Cardiac septum (tissue), 1 donor: ENCODE data around the gene TMEM59L. TPM values are rescaled to one million over a fixed set of nuclear protein-coding genes. Genes with fewer than 3 reads are reported as not detected.

Experiments
- DNase-seq: peaks from one replicate; pipeline ENCODE4 v3.0.0-alpha.2; 2020; ENCODE audit warnings: low spot score
- intact Hi-C: fragments of 100-400 bp; cut with DNase I; formaldehyde crosslinking; loops from one replicate; pipeline ENCODE4 v1.14.0; 2022
- long read RNA-seq: library from polyadenylated mRNA; unstranded; transcript quantifications from one replicate; pipeline ENCODE4 v2.0.0, GENCODE V29; 2021
- total RNA-seq: library from RNA; stranded (reverse); fragmentation: NEBNext Ultra II Directional; extraction: Animal tissue kit (Norgen Biotek cat#: 25700); gene quantifications from one replicate; pipeline ENCODE4 v1.2.1, GENCODE V29; 2021
- donor health status: DM: no; HTN: no; CAD: no.

The TMEM59L gene
- total RNA-seq: 3.0 TPM
- long read RNA-seq: 0 reads

DNA sequence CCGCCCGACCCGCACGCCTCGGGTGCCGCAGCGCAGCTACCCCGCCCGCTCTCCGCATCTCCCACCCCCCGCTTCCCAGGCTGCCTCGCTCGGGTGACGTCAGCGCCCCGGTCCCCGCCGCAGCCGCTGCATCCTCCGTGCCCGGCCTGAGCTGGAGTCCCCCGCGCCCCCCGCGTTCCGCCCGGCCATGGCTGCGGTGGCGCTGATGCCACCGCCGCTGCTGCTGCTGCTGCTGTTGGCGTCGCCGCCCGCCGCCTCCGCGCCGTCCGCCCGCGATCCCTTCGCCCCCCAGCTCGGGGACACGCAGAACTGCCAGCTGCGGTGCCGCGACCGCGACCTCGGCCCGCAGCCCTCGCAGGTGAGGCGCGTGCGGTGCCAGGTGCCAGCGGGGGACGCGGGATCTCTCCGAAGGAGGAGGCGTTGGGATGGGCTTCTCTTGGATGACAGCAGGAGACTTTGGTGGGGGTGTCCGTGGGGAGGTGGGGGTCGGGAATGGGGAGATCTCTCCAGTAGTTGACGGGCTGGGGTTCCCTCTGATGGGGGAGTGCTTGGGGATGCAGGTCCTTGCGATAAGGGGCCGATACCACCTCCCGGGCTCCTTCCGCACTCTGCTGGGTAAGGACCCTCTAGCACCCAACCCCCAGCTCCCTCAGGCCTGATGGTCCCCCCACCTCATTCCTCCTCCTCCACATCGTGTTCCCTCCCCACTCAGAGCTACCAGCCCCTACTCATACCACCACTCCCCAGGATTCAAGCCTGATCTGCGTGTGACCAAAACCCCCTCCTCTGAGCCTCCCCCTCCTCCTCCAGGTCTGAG lies at the start of gene TMEM59L:
TSS of gene TMEM59L (plus strand) at position 99 of the 817 bp plus-strand sequence. CDS start at position 188, 89 bp downstream.
- DNase-seq: no peak
- intact Hi-C loops: no loop called here

DNA sequence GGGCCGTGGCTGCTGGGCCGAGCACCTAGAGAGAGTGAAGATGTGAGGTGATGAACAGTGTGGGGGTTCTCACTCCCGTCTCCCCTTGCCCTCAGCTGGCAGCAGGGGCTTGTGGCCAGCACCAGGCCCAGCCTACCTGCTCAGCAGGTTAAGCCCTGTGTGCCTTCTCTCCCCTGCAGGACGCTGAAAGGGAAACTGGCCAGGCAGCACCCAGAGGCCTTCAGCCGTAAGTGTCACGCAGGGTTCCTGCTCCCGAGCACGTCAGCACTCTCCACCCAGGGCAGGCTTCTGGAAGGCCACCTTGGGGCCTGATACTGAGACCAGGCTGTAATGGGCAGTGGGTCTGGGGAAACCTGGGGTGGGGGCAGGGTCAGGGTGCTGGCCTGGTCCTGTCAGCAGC lies 45.7 kb upstream of the TMEM59L start:
- no peak for DNase-seq
- intact Hi-C loops: no loop called here

DNA sequence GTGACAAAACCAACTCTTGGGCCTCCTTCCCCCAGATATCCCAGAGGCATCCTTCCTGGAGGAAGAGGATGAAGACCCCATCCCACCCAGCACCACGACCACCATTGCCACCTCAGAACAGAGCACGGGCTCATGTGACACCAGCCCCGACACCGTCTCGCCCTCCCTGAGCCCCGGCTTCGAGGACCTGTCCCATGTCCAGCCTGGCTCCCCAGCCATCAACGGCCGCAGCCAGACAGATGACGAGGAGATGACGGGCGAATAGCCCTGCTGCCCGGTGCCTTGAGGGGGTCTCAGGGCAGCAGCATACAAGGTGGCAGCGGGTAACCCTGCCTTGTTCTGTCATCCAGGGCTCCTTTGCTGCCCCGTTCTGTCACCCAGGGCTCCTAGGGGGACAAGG lies 44.3 kb upstream of the TMEM59L start:
- DNase-seq: no peak
- intact Hi-C loops: no loop called here

DNA sequence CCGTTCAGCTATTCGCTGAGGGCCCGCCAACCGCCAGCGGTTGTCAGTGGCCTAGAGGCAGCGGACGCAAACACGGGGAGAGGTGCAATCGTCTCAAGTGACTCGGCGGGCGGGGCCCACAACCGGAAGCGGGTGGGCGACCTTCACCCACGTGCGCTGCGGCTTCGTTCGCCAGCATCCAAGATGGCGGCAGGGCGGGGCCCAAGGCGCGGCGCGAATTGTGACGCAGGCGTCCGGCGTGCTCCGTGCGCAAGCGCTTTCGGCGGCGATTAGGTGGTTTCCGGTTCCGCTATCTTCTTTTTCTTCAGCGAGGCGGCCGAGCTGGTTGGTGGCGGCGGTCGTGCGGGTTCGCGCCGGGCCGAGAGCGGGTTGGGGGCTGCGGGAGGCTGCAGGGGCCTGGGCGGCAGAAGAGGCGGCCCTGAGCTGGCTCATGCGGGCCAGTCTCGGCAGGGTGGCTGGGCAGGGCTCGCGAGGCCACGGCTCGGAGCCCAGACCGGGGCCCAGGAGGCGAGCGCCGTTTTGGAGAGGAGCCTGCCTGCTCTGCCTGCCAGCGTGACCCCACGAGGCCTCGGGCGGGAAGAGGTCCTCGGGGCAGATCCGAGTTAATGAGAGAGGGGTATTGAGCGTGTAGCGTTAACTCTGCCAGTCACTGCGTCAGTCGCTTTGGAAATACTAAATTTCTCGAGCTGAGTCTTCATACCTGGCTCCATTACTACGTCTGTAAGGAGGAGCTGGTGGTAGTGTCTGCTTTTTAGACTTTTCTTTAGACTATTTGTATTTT lies 40.9 kb upstream of the TMEM59L start, which contains the start of gene UBA52:
TSS of gene UBA52 (plus strand) at position 294 of the 781 bp plus-strand sequence. CDS start 1,444 bp downstream, outside the sequence.
- peak; percentile 98 for DNase-seq
- intact Hi-C loops: loop anchor here (1.0 to 5.0 kb wide), 3 partner anchors 14 to 346 kb away; partner anchors contain the start of genes COPE, DDX49 and KXD1

DNA sequence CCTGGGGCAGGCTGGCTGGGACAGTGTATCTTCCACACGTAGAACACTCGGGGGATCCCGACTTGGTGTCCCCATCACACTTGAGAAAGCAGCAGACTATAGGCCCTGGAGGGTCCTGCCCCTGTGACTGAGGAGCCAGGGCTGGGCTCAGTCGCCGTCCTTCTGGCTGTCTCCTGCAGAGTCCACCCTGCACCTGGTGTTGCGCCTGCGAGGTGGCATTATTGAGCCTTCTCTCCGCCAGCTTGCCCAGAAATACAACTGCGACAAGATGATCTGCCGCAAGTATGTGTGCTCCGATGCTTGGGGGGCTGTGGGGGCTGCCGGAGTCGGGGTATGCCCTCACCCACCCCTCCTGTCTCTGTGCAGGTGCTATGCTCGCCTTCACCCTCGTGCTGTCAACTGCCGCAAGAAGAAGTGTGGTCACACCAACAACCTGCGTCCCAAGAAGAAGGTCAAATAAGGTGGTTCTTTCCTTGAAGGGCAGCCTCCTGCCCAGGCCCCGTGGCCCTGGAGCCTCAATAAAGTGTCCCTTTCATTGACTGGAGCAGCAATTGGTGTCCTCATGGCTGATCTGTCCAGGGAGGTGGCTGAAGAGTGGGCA lies 37.9 kb upstream of the TMEM59L start:
- DNase-seq: no peak
- intact Hi-C loops: loop anchor here (5.0 kb wide), 2 partner anchors 107 to 343 kb away; partner anchors contain the start of genes COPE and DDX49

DNA sequence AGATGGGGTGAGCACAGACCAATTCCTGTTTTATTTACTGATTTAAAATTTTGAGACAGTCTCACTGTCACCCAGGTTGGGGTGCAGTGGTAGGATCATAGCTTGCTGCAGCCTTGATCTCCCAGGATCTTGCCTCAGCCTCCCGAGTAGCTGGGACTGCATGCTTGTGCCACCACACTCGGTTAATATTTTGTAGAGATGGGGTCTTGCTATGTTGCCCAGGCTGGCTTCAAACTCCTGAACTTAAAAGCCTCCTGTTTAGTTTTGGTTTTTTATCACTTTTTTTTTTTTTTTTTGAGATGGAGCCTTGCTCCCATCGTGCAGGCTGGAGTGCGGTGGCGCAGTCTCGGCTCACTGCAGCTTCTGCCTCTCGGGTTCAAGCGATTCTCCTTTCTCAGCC lies 36.3 kb upstream of the TMEM59L start:
- intact Hi-C loops: no loop called here
- DNase-seq: no peak

DNA sequence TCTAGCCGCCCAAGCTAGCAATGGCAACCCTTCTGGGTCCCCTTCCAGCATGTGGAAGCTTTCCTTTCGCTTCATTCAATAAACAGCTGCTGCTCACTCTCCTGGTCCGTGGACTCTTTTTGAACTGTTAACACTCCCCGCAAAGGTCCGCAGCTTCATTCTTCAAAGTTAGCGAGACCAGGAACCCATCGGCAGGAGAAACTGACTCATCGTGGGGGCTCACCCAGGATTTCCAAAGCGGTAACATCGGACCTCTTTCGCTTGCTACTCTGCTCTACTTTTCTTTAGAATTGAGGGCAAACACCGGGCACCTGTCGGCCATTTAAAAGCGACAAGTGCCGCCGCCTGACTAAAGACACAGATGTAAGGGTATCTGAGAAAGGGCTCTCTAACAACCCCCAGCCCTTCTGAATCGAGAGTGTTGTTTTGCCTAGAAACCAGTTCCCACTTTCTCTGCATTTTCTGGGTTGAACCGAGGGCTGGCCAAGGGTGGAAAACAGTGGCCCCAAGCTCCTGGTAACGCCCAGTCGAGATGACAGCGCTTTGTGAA lies 35.2 kb upstream of the TMEM59L start:
- intact Hi-C loops: no loop called here
- no peak for DNase-seq

DNA sequence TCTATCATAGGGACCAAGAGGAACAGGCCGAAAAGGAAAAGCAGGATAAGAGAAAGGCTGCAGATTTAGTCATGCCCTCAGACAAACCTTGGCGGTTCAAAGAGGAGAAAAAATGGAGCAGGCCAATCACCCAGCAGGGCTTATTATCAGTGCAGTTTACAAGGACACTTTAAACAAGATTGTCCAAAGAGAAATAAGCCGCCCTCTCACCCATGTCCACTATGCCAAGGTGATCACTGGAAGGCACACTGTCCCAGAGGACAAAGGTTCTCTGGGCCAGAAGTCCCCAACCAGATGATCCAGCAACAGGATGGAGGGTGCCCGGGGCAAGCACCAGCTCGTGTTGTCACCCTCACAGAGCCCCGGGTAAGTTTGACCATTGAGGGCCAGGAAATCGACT lies 32.4 kb upstream of the TMEM59L start:
- intact Hi-C loops: no loop called here
- no peak for DNase-seq

DNA sequence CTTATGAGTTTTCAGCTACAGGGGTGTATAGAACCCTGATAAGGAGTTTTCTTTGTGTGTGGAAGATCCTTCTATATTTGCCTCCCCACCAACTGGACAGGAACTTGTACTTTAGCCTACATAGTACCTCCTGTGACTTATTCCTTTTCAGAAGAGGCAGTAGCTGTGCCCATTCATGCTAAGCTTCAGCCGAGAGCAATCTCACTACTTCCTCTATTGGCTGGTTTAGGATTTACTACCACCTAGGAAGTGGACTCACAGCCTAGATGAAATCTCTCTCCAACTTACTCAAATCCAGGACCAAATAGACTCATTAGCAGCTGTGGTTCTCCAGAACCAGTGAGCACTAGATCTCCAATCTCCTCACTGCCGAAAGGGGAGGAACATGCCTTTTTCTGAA lies 26.4 kb upstream of the TMEM59L start:
- DNase-seq: no peak
- intact Hi-C loops: loop anchor here (5.0 kb wide), 1 partner anchor 119 kb away; no protein-coding TSS in a partner anchor

DNA sequence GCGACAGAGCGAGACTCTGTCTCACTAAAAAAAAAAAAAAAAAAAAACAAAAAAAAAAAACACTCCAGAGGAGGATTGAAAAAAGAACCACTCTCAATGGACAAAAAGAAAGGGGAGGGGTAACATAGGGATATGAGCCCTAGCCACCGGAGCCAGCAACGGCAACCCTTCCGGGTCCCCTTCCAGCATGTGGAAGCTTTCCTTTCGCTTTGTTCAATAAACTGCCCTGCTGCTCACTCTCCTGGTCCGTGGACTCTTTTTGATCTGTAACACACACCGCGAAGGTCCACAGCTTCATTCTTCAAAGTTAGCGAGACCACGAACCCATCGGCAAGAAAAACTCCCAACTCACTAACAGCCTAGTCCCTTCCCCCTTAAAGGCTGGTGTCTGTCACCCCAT lies 25.1 kb upstream of the TMEM59L start:
- intact Hi-C loops: loop anchor here (5.0 kb wide), 1 partner anchor 120 kb away; no protein-coding TSS in a partner anchor
- DNase-seq: no peak

DNA sequence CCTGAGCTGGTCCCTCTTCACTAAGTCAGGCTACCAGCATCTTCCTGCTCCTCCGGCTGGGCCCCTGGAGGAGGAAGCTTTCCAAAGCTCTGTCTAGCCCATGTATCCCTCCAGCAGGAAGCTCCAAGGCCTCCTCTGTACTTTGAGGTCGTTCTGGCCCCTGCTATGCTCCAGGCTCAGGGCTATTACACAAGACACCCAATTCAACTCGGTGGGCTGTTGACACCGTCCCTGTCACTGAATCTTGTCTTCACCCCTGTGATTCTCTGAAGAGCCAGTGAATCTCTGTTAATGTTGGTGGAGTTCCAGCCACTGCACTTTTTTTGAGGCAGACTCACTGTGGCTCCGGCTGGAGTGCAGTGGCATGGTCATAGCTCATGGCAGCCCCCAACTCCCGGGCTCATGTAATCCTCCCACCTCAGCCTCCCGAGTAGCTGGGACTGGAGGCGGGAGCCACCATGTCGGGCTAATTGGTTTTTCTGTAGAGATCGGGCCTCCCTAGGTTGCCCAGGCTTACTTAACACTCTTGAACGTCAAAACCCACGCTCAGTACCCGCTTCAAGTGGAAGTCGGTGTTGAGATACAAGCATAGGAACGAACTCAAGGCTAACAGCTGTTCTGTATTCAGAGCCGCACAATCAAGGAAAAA lies 24.6 kb upstream of the TMEM59L start:
- DNase-seq: no peak

DNA sequence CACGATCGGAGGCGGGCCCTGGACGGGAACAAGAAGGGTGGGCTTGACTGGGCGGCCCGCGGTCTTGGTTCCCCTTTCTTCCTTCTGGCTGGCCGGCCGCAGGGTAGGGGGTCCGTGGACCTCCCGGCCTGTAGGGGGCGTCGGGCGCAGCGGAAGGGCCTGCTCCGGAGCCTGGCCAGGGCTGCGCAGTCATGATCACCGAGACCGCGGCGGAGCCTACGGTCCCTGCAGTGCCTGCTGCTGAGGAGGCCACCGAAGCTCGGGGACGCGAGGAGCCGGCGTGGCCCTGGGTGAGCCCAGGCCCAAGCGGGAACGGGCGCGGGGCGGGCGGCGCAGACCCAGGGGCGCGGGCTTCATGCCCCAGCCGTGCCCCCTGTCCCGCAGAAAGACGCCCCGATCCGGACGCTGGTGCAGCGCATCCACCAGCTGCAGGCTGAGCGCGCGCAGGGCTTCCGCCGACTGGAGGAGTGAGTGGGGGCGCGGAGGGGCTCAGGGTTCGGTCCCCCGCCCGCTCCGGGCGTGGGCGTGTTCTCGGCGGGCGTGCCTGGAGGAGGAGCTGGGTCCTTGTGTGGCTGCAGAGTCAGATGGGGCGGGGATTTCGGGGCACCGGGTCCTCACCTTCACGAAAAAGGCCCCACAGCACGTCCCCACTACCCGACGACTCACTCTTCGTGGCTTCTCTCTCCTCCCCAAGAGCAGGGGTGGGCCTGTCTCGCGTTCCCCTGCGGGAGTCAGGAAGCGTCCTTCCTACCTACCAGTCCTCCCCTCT lies 23.9 kb upstream of the TMEM59L start, which contains the start of gene REX1BD:
TSS of gene REX1BD (plus strand) at position 188 of the 769 bp plus-strand sequence. CDS start at position 192, 4 bp downstream.
- DNase-seq: peak; percentile 93
- intact Hi-C loops: loop anchor here (5.0 kb wide), 1 partner anchor 121 kb away; no protein-coding TSS in a partner anchor

More for the DNA sequence above, 24.6 kb upstream of the TMEM59L start:
- intact Hi-C loops: loop anchor here (5.0 kb wide), 1 partner anchor 121 kb away; no protein-coding TSS in a partner anchor

DNA sequence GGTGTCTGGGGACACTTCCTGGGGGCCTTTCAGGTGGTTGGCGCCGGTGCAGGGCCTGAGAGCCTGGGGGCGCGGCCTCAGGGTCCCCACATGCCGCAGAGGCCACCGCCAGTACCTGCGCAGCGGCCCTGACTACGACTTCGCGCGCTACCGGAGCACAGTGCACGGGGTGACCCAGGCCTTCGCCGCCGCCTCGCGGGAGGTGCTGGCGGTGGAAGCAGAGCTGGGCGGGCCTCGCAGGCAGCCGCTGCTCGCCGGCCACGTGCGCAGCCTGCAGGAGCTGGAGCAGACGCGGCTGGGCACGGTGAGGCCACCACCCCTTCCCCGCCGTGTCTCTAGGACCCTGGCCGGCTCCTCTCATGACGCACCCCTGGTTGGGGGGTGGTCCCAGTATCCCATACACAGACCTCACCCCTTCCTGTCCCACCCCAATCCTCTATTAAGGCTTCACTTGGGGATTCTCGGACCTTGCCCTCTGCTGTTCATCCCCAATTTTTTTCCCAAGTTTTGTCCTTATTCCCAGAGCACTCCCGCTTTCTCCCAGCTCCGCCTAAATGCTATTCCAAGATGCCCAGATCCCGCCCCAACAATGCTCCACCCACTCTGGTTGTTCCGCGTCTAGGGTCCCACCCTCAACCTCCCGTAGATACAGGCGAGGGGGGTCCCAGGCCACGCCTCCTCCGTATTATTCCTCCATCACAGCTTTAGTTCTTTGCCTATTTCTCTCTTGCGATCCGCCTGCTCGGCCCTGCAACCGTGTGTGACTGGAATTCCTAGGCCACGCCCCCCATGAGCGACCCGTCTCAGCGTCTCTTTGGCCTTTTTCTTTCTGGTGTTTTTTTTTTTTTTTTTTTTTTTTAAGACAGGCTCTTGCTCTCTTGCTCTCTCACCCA lies 23.0 kb upstream of the TMEM59L start:
- DNase-seq: peak; percentile 78
- intact Hi-C loops: loop anchor here (5.0 kb wide), 3 partner anchors 83 to 258 kb away; no protein-coding TSS in a partner anchor

DNA sequence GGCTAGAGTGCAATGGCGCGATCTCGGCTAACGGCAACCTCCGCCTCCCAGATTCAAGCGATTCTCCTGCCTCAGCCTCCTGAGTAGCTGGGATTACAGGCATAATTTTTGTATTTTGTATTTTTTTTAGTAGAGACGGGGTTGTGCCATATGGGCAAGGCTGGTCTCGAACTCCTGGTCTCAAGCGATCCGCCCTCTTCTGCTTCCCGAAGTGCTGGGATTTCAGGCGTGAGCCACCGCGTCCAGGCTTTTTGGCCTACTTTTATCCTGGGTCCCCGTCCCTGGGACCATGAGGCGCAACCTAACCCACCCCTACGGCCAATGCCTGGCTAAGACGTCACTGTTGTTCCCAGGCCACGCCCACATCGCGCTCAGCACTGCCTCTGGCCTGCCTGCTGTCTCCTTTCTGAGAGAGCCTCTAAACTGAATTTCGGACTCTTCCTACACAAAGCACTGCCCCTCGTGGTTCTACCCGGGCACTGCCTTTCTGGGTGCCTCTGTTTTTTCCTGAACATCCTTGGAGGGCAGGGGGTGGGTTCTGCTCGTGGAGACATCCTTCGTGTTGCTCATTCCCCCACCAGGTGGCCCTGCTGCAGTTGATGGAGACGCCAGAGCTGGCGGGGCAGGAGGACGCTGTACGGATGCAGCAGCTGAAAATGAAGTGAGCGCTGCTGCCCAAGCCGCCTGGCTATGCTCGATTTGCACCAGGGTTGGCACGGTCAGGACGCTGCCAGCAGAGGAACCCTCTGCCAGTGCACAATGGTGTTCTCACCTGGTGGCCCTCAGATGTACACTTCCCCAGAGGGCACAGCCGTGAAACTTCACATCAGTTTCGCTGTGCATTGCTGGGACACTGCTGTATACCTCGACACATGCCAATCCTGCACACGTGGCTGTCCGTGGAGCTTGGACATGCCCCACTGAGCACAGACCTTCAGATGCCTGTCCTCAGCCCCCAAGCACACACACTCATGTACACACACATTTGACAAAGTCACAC lies 22.1 kb upstream of the TMEM59L start:
- intact Hi-C loops: loop anchor here (5.0 kb wide), 2 partner anchors 82 to 257 kb away; no protein-coding TSS in a partner anchor

DNA sequence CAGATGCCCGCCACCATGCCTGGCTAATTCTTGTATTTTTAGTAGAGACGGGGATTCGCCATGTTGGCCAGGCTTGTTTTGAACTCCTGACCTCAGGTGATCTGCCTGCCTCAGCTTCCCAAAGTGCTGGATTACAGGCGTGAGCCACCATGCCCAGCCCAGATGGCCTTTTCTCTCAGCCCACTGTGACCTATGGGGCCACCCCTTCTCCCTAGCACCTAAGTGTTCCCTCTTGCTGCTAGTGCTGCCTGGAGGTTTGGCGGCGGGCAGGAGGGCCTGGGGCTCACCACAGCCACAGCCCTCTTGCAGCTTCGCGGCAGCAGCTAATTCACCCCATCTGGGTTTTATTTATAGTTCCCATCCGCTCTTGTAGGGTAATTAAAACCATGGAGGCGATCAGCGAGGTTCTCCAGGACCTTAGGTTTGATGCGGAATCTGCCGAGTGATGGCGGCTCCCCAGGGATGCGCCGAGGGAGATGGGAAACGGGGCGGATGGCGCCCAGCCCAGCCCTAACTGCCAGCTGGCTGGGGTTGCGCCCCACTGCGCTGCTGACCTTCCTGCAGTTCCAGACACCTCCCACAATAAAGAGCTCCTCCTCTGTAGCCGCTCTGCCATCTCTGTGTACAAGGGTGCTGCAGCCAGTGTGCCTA lies 20.8 kb upstream of the TMEM59L start:
- intact Hi-C loops: loop anchor here (5.0 kb wide), 2 partner anchors 80 to 255 kb away; no protein-coding TSS in a partner anchor
- no peak for DNase-seq

More for the DNA sequence above, 22.1 kb upstream of the TMEM59L start:
- no peak for DNase-seq
